GM10266 (cell line): ENCODE data around the gene RNF32.

Source experiments
- DNase-seq: peaks from one replicate; pipeline ENCODE4 v3.0.0; 2012; ENCODE audit errors: extremely low spot score
- CTCF ChIP-seq: IDR thresholded peaks from 2 replicates; pipeline ENCODE4 v1.5.1; 2012; ENCODE audit warnings: mild to moderate bottlenecking, low read depth; ENCODE audit not compliant: control insufficient read depth, insufficient read depth; ENCODE audit errors: missing control alignments

Gene RNF32

GRCh38 chr7:156702399-156702798, 61.8 kb downstream of the RNF32 start:
- TF ChIP-seq CTCF: no peak
- DNase-seq: no peak

- DNase-seq: no peak
- no peak for TF ChIP-seq CTCF
These were observed 62.6 kb downstream of the RNF32 start for GRCh38 chr7:156703209-156703608.

GRCh38 chr7:156703773-156704482, 63.4 kb downstream of the RNF32 start:
- DNase-seq: no peak
- no peak for TF ChIP-seq CTCF

GRCh38 chr7:156722043-156722826, 81.7 kb downstream of the RNF32 start:
- no peak for TF ChIP-seq CTCF
- DNase-seq: no peak

- no peak for DNase-seq
- TF ChIP-seq CTCF: no peak
These were observed 84.5 kb downstream of the RNF32 start for GRCh38 chr7:156725073-156725472.

GRCh38 chr7:156725936-156726335, 85.4 kb downstream of the RNF32 start:
- TF ChIP-seq CTCF: no peak
- DNase-seq: no peak
